HepG2 (cell line): ENCODE results near the gene RAD54L. TPM values are rescaled to one million over a fixed set of nuclear protein-coding genes. Genes with fewer than 3 reads are reported as not detected.

Experiments used
- ATF6 ChIP-seq: sonication (generic); formaldehyde crosslinking; conservative IDR thresholded peaks from 2 replicates; pipeline ENCODE4 v1.4.0; 2020; ENCODE audit warnings: missing genetic modification reagents
- CENPBD1 ChIP-seq: sonication (generic); formaldehyde crosslinking; IDR thresholded peaks from 2 replicates; pipeline ENCODE4 v1.8.0; 2022; ENCODE audit warnings: missing genetic modification reagents, low read depth, mild to moderate bottlenecking, borderline replicate concordance
- ETV6 ChIP-seq: sonication (generic); formaldehyde crosslinking; conservative IDR thresholded peaks from 2 replicates; pipeline ENCODE4 v1.4.0; 2020; ENCODE audit warnings: missing genetic modification reagents
- FOXK2 ChIP-seq: fragments of 450-650 bp; IDR thresholded peaks from 2 replicates; pipeline ENCODE4 v1.6.1; 2016
- KDM1A ChIP-seq: IDR thresholded peaks from 2 replicates; pipeline ENCODE4 v1.6.1; 2016; ENCODE audit warnings: missing compliant biosample characterization
- MAFK ChIP-seq, 2 experiments: IDR thresholded peaks in 1 of 2; conservative IDR thresholded peaks in 1 of 2; 2 replicates each; pipeline ENCODE4 v1.6.1; 2011; ENCODE audit warnings: improper control_type of control experiment in 2 of 2, low read length in 2 of 2
- NFATC3 ChIP-seq: sonication (generic); formaldehyde crosslinking; IDR thresholded peaks from 2 replicates; pipeline ENCODE4 v1.5.1; 2020; ENCODE audit warnings: mild to moderate bottlenecking, missing genetic modification reagents
- RCOR2 ChIP-seq: IDR thresholded peaks from 2 replicates; pipeline ENCODE4 v1.6.1; 2016; ENCODE audit warnings: missing biosample characterization, missing genetic modification reagents
- SETDB1 ChIP-seq: sonication (generic); formaldehyde crosslinking; IDR thresholded peaks from 2 replicates; pipeline ENCODE4 v1.5.1; 2020; ENCODE audit warnings: missing genetic modification reagents, mild to moderate bottlenecking, borderline replicate concordance
- SMARCE1 ChIP-seq: fragments of 450-650 bp; IDR thresholded peaks from 2 replicates; pipeline ENCODE4 v1.6.1; 2017; ENCODE audit warnings: borderline replicate concordance
- SNAPC5 ChIP-seq: sonication (generic); formaldehyde crosslinking; IDR thresholded peaks from 2 replicates; pipeline ENCODE4 v1.8.1; 2023; ENCODE audit warnings: mild to moderate bottlenecking, missing genetic modification reagents, borderline replicate concordance
- TFDP1 ChIP-seq: IDR thresholded peaks from 2 replicates; pipeline ENCODE4 v1.6.1; 2016; ENCODE audit warnings: missing compliant biosample characterization, missing genetic modification reagents, borderline replicate concordance
- ZNF275 ChIP-seq: sonication (generic); formaldehyde crosslinking; IDR thresholded peaks from 2 replicates; pipeline ENCODE4 v1.8.0; 2022; ENCODE audit warnings: missing genetic modification reagents, mild to moderate bottlenecking, inconsistent platforms, borderline replicate concordance
- ZNF75D ChIP-seq: sonication (generic); formaldehyde crosslinking; IDR thresholded peaks from 2 replicates; pipeline ENCODE4 v1.8.1; 2023; ENCODE audit warnings: missing genetic modification reagents, mild to moderate bottlenecking, borderline replicate concordance
- ZNF878 ChIP-seq: sonication (generic); formaldehyde crosslinking; IDR thresholded peaks from 2 replicates; pipeline ENCODE4 v1.8.1; 2023; ENCODE audit warnings: mild to moderate bottlenecking, missing genetic modification reagents, moderate library complexity
- ZSCAN29 ChIP-seq: sonication (generic); formaldehyde crosslinking; conservative IDR thresholded peaks from 2 replicates; pipeline ENCODE4 v1.4.0; 2020; ENCODE audit warnings: mild to moderate bottlenecking, missing genetic modification reagents
- ZXDC ChIP-seq: sonication (generic); formaldehyde crosslinking; IDR thresholded peaks from 2 replicates; pipeline ENCODE4 v1.5.0; 2020; ENCODE audit warnings: mild to moderate bottlenecking, missing genetic modification reagents
- polyA plus RNA-seq, 8 experiments: library from polyadenylated mRNA; depleted of rRNA in 3 of 8; stranded (reverse) in 7 of 8; unstranded in 1 of 8; fragments of >200 nt; fragmentation: Illumina TruSeq in 4 of 8; extraction: Trizol in 4 of 8; gene quantifications; 2 replicates each; pipeline versions ENCODE4 v1.2.1 to v1.2.3, GENCODE V29; 2011 to 2016; ENCODE audit warnings: low read depth in 4 of 8, missing spikeins in 1 of 8, mixed read lengths in 1 of 8; ENCODE audit not compliant: insufficient read depth in 1 of 8
- total RNA-seq, 5 experiments: library from RNA; depleted of rRNA; stranded (reverse); fragments of >200 nt; fragmentation: Illumina TruSeq; extraction: Trizol; gene quantifications; 2 replicates each; pipeline ENCODE4 v1.2.3, GENCODE V29; 2016; ENCODE audit warnings: low read depth in 1 of 5

RAD54L gene
- total and polyA plus RNA-seq, 2 of the 13 experiments (the other 11 are each of a cell fraction or from before 2014, with no cell fraction given), result 10.2 to 30.0 TPM

GRCh38 chr1:46301808-46302640 lies 54.5 kb downstream of the RAD54L start (continued):
- TF ChIP-seq SNAPC5 (no peak), ZNF878 (CRISPR knock-in tag) (peak; percentile 66; the same call in 1 of the 2 replicates), ZSCAN29 (no peak), ATF6 (CRISPR knock-in tag) (no peak), ZNF275 (CRISPR knock-in tag) (peak; percentile 72; the same call in 1 of the 2 replicates), SMARCE1 (no peak), SETDB1 (CRISPR knock-in tag) (no peak), ZNF75D (CRISPR knock-in tag) (peak; percentile 62; the same call in 1 of the 2 replicates), ETV6 (CRISPR knock-in tag) (no peak), FOXK2 (no peak), CENPBD1 (CRISPR knock-in tag) (no peak), RCOR2 (CRISPR knock-in tag) (no peak), TFDP1 (CRISPR knock-in tag) (no peak), KDM1A (no peak), MAFK (conservative IDR thresholded peaks at IDR 0.05 in 1 of 2, IDR thresholded peaks at IDR 0.05 in 1 of 2; ENCODE audit: low read length in 2 of 2) (no peak), NFATC3 (no peak), ZXDC (CRISPR knock-in tag) (no peak)
